Measurements from ENCODE around the gene ADH1A.

Gene ADH1A

DNA sequence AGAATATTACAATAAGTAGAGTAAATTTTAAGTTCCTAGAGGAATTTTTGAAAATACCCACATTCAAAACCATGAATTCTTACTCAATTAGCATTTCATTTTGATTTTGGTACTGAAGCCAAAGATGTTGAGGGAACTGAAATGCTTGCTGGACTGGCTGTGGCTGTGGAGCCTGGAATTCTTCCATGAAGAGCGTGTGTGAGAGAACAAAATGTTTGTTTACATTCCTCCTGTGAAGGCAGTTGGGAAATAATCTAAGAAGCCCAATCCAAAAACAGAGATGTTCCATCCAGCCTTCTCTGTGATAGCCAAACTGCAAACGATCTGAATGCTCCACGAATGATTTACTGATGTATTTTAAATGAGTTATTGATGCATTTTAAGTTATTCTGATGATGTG is 34.2 kb upstream of the ADH1A start:
- no peak overlapping the region for H3K9ac ChIP-seq (ENCODE audit: low read length)
- H4K20me1 ChIP-seq (ENCODE audit: low read depth, low read length), result no peaks in the 10 kb centered on the region
- H3K27ac ChIP-seq (ENCODE audit: low read depth, low read length), result no peak overlapping the region
- no peaks in the 10 kb centered on the region for H3K9me3 ChIP-seq (ENCODE audit: insufficient read depth, low read length)
- no peaks in the 10 kb centered on the region for H3K9me2 ChIP-seq (replicated peaks; ENCODE audit: insufficient read depth, low read length)
- no peak overlapping the region for H3K4me2 ChIP-seq (ENCODE audit: low read depth, low read length, poor library complexity, severe bottlenecking)
- no peak overlapping the region for H2AFZ ChIP-seq (ENCODE audit: low read depth, low read length, severe bottlenecking)
- H3K27me3 ChIP-seq (ENCODE audit: low read length), result no peaks in the 10 kb centered on the region
- H3K79me2 ChIP-seq (ENCODE audit: insufficient read depth, low read length), result no peaks in the 10 kb centered on the region
- no peaks in the 10 kb centered on the region for H3F3A ChIP-seq (ENCODE audit: insufficient read depth)
- no peak overlapping the region for H3K4me3 ChIP-seq (ENCODE audit: insufficient read depth, low read length, poor library complexity, severe bottlenecking)
- no peaks in the 10 kb centered on the region for H3K36me3 ChIP-seq (ENCODE audit: low read length)
- TF ChIP-seq EZH2phosphoT487 (conservative IDR thresholded peaks at IDR 0.05; ENCODE audit: low read length), result no peak
- TF ChIP-seq, protein P1, sequence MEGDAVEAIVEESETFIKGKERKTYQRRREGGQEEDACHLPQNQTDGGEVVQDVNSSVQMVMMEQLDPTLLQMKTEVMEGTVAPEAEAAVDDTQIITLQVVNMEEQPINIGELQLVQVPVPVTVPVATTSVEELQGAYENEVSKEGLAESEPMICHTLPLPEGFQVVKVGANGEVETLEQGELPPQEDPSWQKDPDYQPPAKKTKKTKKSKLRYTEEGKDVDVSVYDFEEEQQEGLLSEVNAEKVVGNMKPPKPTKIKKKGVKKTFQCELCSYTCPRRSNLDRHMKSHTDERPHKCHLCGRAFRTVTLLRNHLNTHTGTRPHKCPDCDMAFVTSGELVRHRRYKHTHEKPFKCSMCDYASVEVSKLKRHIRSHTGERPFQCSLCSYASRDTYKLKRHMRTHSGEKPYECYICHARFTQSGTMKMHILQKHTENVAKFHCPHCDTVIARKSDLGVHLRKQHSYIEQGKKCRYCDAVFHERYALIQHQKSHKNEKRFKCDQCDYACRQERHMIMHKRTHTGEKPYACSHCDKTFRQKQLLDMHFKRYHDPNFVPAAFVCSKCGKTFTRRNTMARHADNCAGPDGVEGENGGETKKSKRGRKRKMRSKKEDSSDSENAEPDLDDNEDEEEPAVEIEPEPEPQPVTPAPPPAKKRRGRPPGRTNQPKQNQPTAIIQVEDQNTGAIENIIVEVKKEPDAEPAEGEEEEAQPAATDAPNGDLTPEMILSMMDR (IDR thresholded peaks at IDR 0.05; ENCODE audit: insufficient read depth, low read length, poor library complexity, severe bottlenecking), result no peak

- H4K20me1 ChIP-seq (ENCODE audit: low read depth, low read length), result no peaks in the 10 kb centered on the region
- no peaks in the 10 kb centered on the region for H3K36me3 ChIP-seq (ENCODE audit: low read length)
- no peaks in the 10 kb centered on the region for H3K9me3 ChIP-seq (ENCODE audit: insufficient read depth, low read length)
- TF ChIP-seq, protein P1 (IDR thresholded peaks at IDR 0.05; ENCODE audit: insufficient read depth, low read length, poor library complexity, severe bottlenecking), result no peak
- TF ChIP-seq EZH2phosphoT487 (conservative IDR thresholded peaks at IDR 0.05; ENCODE audit: low read length), result no peak
- no peak overlapping the region for H3K9ac ChIP-seq (ENCODE audit: low read length)
- H3F3A ChIP-seq (ENCODE audit: insufficient read depth), result no peaks in the 10 kb centered on the region
- no peak overlapping the region for H2AFZ ChIP-seq (ENCODE audit: low read depth, low read length, severe bottlenecking)
- H3K9me2 ChIP-seq (replicated peaks; ENCODE audit: insufficient read depth, low read length), result no peaks in the 10 kb centered on the region
- no peak overlapping the region for H3K4me3 ChIP-seq (ENCODE audit: insufficient read depth, low read length, poor library complexity, severe bottlenecking)
- H3K27me3 ChIP-seq (ENCODE audit: low read length), result no peaks in the 10 kb centered on the region
- no peak overlapping the region for H3K4me2 ChIP-seq (ENCODE audit: low read depth, low read length, poor library complexity, severe bottlenecking)
- no peaks in the 10 kb centered on the region for H3K79me2 ChIP-seq (ENCODE audit: insufficient read depth, low read length)
- H3K27ac ChIP-seq (ENCODE audit: low read depth, low read length), result no peak overlapping the region
Measured at GRCh38 chr4:99324361-99324760, 33.6 kb upstream of the ADH1A start.

DNA sequence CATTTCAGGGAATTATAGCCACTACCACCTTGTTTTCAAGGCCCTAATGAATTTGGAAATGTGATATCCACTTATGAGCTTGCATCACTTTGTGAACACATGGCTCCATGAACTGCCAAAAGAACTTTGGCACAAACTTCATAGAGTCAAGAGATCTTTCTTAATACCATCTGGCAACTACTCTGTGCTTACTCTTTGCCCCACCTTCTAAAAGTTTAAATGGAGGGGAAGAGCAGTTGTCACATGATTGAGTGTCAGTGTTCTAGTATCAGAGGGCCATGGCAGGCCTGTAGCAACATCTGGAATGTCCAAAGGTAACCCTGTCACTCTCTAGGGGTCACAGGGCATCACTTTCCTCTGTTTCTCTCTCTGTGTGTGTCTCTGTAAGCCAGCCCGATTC is 33.0 kb upstream of the ADH1A start:
- Histone ChIP-seq H3K79me2 (ENCODE audit: insufficient read depth, low read length) (no peaks in the 10 kb centered on the region), H4K20me1 (ENCODE audit: low read depth, low read length) (no peaks in the 10 kb centered on the region), H3K9ac (ENCODE audit: low read length) (no peak overlapping the region), H3K9me3 (ENCODE audit: insufficient read depth, low read length) (no peaks in the 10 kb centered on the region), H3K27me3 (ENCODE audit: low read length) (no peaks in the 10 kb centered on the region), H3K36me3 (ENCODE audit: low read length) (no peaks in the 10 kb centered on the region), H3K4me2 (ENCODE audit: low read depth, low read length, poor library complexity, severe bottlenecking) (no peak overlapping the region), H3F3A (ENCODE audit: insufficient read depth) (no peaks in the 10 kb centered on the region), H3K9me2 (replicated peaks; ENCODE audit: insufficient read depth, low read length) (no peaks in the 10 kb centered on the region), H3K4me3 (ENCODE audit: insufficient read depth, low read length, poor library complexity, severe bottlenecking) (no peak overlapping the region), H2AFZ (ENCODE audit: low read depth, low read length, severe bottlenecking) (no peak overlapping the region), H3K27ac (ENCODE audit: low read depth, low read length) (no peak overlapping the region)
- no peak for TF ChIP-seq EZH2phosphoT487 (conservative IDR thresholded peaks at IDR 0.05; ENCODE audit: low read length)
- TF ChIP-seq, protein P1 (IDR thresholded peaks at IDR 0.05; ENCODE audit: insufficient read depth, low read length, poor library complexity, severe bottlenecking), result no peak
